Upper lobe of left lung (tissue), 4 donors: ENCODE results near the gene R3HDM4.

Source experiments
- EP300 ChIP-seq, 4 donors: sonication (generic); formaldehyde crosslinking; IDR thresholded peaks; one replicate each; pipeline ENCODE4 v1.5.1; 2017; ENCODE audit warnings: antibody characterized with exemption in 4 of 4, control low read depth in 2 of 4
- POLR2A ChIP-seq, 4 donors: fragments of 450-650 bp; IDR thresholded peaks; one replicate each; pipeline ENCODE4 v1.5.1; 2016 to 2017; ENCODE audit warnings: antibody characterized with exemption in 4 of 4, mild to moderate bottlenecking in 2 of 4
- POLR2AphosphoS5 ChIP-seq, 2 donors: sonication (generic); formaldehyde crosslinking; IDR thresholded peaks; one replicate each; pipeline ENCODE4 v1.5.1; 2017; ENCODE audit warnings: antibody characterized with exemption in 2 of 2
- TF ChIP-seq, protein P1 (sequence below), 6 experiments: fragments of 450-650 bp in 4 of 6; fragments of 200-600 bp in 2 of 6; sonication (generic) in 2 of 6; IDR thresholded peaks; one replicate each; pipeline ENCODE4 v1.5.1; 2016 to 2019; ENCODE audit warnings: antibody characterized with exemption in 6 of 6

DNA sequence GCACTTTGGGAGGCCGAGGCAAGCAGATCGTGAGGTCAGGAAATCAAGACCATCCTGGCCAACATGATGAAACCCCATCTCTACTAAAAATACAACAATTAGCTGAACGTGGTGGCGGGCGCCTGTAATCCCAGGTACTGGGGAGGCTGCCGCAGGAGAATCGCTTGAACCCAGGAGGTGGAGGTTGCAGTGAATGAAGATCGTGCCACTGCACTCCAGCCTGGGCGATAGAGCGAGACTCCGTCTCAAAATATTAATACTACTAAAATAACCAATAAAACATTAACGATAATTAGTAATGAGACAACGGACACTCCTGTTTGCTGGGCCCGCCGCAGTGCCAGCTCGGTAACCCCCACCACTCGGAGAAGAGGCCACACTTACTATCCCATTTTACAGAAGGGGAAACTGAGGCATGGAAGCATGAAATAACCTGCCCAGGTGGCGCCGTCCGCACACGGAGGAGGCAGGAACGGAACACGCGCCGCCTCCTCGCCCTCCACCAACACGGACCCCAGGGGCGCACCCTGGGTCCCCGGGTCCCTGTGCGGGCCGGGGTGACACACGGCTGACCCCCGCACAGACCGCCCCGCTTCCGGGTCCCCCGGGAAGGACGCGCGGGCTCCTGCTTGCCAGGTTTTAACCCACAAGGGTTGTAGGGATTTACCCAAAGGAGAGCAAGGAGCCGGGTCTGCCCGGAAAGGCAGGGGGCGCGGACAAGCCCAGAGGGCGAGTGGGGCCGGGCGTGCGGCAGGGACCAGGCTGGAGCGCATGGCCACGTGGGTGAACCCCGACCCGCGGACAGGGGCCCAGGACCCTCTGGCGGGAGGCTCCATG, 1.6 kb downstream of the R3HDM4 start:
- TF ChIP-seq POLR2A (IDR thresholded peaks at IDR 0.05) (no peak), POLR2AphosphoS5 (IDR thresholded peaks at IDR 0.05) (no peak), EP300 (IDR thresholded peaks at IDR 0.05) (no peak)
- TF ChIP-seq, protein P1, sequence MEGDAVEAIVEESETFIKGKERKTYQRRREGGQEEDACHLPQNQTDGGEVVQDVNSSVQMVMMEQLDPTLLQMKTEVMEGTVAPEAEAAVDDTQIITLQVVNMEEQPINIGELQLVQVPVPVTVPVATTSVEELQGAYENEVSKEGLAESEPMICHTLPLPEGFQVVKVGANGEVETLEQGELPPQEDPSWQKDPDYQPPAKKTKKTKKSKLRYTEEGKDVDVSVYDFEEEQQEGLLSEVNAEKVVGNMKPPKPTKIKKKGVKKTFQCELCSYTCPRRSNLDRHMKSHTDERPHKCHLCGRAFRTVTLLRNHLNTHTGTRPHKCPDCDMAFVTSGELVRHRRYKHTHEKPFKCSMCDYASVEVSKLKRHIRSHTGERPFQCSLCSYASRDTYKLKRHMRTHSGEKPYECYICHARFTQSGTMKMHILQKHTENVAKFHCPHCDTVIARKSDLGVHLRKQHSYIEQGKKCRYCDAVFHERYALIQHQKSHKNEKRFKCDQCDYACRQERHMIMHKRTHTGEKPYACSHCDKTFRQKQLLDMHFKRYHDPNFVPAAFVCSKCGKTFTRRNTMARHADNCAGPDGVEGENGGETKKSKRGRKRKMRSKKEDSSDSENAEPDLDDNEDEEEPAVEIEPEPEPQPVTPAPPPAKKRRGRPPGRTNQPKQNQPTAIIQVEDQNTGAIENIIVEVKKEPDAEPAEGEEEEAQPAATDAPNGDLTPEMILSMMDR (IDR thresholded peaks at IDR 0.05) = no peak
